Measurements from ENCODE around the gene RTN1.

GRCh38 chr14:59753512-59753911 is 117.1 kb downstream of the RTN1 start:
- no peak for TF ChIP-seq CTCF (IDR thresholded peaks at IDR 0.05)
- TF ChIP-seq POLR2A (IDR thresholded peaks at IDR 0.05): no peak
